Thyroid gland (tissue), 4 donors: ENCODE results near the gene IWS1.

Experiments
- POLR2A ChIP-seq, 2 donors: fragments of 450-650 bp; IDR thresholded peaks; one replicate each; pipeline ENCODE4 v1.6.1; 2017; ENCODE audit warnings: antibody characterized with exemption in 2 of 2, mild to moderate bottlenecking in 2 of 2, moderate library complexity in 1 of 2
- TF ChIP-seq, protein P1 (sequence below), 6 experiments: fragments of 200-600 bp in 3 of 6; fragments of 450-650 bp in 3 of 6; sonication (generic) in 3 of 6; IDR thresholded peaks; one replicate each; pipeline ENCODE4 v1.5.1; 2016 to 2019; ENCODE audit warnings: antibody characterized with exemption in 6 of 6, mild to moderate bottlenecking in 2 of 6, inconsistent platforms in 1 of 6, moderate library complexity in 1 of 6

DNA sequence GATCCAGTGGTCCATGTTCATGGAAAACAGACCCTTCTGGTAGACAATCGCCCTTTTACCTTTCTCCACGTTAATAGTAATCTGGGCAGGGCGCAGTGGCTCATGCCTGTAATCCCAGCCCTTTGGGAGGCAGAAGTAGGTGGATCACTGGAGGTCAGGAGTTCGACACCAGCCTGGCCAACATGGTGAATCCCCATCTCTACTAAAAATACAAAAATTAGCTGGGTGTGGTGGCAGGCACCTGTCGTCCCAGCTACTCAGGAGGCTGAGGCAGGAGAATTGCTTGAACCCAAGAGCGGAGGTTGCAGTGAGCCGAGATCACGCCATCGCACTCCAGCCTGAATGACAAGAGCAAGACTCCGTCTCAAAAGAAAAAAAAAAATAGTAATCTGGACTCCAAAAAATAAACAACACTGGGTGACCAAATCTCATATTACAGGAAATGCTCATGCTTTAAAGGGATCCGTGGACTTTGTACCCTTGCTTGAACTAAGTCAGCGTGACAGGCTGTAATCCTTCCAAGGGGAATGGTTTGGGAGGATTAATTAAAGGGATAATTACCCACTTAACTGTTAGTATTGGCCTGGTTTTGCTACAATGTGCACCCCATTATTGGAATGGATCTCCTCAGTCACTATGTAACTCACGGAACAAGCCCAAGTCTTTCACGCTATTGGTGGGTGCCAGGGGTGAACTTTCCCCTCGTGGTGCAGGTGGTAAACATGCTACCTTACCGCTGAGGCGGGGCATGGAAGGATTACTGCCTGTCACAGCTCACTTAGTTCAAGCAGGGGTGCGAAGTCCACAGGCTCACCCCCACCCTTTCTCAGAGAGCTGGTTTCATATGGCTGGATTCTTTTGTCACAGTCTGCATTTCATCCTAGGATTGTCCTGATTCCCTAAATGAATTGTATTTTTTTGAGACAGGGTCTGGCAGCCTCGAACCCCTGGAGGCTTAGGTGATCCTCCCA lies 71.4 kb downstream of the IWS1 start:
- TF ChIP-seq, protein P1, sequence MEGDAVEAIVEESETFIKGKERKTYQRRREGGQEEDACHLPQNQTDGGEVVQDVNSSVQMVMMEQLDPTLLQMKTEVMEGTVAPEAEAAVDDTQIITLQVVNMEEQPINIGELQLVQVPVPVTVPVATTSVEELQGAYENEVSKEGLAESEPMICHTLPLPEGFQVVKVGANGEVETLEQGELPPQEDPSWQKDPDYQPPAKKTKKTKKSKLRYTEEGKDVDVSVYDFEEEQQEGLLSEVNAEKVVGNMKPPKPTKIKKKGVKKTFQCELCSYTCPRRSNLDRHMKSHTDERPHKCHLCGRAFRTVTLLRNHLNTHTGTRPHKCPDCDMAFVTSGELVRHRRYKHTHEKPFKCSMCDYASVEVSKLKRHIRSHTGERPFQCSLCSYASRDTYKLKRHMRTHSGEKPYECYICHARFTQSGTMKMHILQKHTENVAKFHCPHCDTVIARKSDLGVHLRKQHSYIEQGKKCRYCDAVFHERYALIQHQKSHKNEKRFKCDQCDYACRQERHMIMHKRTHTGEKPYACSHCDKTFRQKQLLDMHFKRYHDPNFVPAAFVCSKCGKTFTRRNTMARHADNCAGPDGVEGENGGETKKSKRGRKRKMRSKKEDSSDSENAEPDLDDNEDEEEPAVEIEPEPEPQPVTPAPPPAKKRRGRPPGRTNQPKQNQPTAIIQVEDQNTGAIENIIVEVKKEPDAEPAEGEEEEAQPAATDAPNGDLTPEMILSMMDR (IDR thresholded peaks at IDR 0.05) = no peak
- TF ChIP-seq POLR2A (IDR thresholded peaks at IDR 0.05) = no peak
